GM10248 (cell line): ENCODE measurements around the gene GPATCH4.

Experiments
- CTCF ChIA-PET: fragments of 300-600 bp; sonication (Branson Sonifier 250); formaldehyde crosslinking; extraction: SDS; loops from one replicate; lab custom pipeline; 2021; ENCODE audit warnings: antibody characterized with exemption; lab: Yijun Ruan, JAX
- POLR2A ChIA-PET: fragments of 350-650 bp; sonication (Branson Sonifier 250); formaldehyde crosslinking; extraction: SDS; loops from one replicate; lab custom pipeline; 2020; ENCODE audit warnings: antibody characterized with exemption; lab: Yijun Ruan, JAX
- DNase-seq: peaks from one replicate; pipeline ENCODE4 v3.0.0; 2012; ENCODE audit errors: extremely low spot score
- TF ChIP-seq, protein P1 (sequence below): IDR thresholded peaks from 2 replicates; pipeline ENCODE4 v1.5.1; 2012; ENCODE audit warnings: mild to moderate bottlenecking, low read depth; ENCODE audit errors: extremely low read depth, missing control alignments, control extremely low read depth

GPATCH4 gene

DNA sequence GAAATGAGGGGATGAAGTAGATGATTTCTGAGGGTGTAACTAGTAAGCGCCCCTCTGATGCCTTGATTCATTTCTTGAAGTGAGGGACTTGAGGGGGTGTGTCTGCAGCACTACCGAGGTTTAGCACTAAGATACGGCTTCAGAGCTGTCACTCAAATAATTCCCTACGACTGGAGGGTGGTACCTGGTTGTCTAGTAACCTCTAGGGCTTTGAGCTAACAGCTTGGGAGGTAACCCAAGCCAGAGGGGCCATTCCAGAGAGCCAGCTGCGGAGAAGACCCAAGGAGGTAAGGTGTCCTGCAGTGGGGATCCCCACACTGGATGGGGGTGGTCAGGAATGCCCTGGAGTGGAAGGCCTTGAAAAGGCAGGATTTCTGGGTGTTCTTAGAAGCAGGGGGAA, 21.8 kb downstream of the GPATCH4 start, which contains the start of gene TTC24:
Gene TTC24 (plus strand): TSS at position 252 of the 400 bp plus-strand sequence. CDS start 1,642 bp downstream, outside the sequence.
- ChIA-PET POLR2A (interaction anchor here (0.7 kb wide), 2 partner anchors 142 to 172 kb away, joined by 4 to 5 read pairs; partner anchors contain the start of gene HDGF), CTCF (interaction anchor here (0.8 to 5.2 kb wide), 10 partner anchors 13 to 197 kb away, joined by 3 to 24 read pairs (median 4); no protein-coding TSS in a partner anchor)
- no peak for DNase-seq
- TF ChIP-seq, protein P1, sequence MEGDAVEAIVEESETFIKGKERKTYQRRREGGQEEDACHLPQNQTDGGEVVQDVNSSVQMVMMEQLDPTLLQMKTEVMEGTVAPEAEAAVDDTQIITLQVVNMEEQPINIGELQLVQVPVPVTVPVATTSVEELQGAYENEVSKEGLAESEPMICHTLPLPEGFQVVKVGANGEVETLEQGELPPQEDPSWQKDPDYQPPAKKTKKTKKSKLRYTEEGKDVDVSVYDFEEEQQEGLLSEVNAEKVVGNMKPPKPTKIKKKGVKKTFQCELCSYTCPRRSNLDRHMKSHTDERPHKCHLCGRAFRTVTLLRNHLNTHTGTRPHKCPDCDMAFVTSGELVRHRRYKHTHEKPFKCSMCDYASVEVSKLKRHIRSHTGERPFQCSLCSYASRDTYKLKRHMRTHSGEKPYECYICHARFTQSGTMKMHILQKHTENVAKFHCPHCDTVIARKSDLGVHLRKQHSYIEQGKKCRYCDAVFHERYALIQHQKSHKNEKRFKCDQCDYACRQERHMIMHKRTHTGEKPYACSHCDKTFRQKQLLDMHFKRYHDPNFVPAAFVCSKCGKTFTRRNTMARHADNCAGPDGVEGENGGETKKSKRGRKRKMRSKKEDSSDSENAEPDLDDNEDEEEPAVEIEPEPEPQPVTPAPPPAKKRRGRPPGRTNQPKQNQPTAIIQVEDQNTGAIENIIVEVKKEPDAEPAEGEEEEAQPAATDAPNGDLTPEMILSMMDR = no peak

DNA sequence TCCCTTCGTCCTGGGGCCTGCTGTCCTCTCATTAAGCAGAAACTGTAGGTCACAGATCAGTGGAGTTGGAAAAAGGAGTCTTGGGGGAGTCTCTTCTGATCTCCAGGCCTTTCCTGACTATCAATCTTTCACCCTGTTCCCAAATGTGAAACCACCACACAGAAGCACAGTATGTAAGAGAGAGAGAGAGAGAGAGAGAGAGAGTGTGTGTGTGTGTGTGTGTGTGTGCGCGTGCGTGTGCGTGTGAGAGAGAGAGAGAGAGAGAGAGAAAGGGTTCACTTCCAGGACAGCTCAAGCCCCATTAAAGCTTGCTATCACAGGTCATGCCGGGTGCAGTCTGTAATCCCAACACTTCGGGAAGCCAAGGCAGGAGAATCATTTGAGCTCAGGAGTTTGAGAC, 23.2 kb downstream of the GPATCH4 start:
- ChIA-PET CTCF (interaction anchor here (1.5 to 5.2 kb wide), 3 partner anchors 30 to 53 kb away, joined by 3 to 24 read pairs (median 5); no protein-coding TSS in a partner anchor), POLR2A (no interaction called here)
- TF ChIP-seq, protein P1 = no peak
- no peak for DNase-seq

DNA sequence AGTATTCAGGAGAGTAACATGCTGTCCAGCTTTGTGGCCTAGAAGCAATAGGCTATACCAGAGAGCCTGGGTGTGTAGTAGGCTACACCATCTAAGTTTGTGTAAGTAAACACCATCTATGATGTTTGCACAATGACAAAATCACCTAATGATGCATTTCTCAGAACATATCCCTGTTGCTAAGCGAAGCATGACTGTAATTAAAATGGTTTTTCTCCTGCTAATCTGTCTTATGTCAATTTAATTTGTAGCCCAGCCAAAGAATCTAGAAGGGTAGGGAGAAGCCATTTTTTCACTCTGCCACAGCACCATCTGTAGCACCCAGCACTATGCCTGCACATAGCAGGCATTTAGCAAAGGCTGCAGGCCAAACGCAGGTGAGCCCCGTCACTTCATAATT, 23.7 kb downstream of the GPATCH4 start:
- TF ChIP-seq, protein P1 = no peak
- no peak for DNase-seq
- CTCF ChIA-PET = no interaction called here
- POLR2A ChIA-PET = no interaction called here

DNA sequence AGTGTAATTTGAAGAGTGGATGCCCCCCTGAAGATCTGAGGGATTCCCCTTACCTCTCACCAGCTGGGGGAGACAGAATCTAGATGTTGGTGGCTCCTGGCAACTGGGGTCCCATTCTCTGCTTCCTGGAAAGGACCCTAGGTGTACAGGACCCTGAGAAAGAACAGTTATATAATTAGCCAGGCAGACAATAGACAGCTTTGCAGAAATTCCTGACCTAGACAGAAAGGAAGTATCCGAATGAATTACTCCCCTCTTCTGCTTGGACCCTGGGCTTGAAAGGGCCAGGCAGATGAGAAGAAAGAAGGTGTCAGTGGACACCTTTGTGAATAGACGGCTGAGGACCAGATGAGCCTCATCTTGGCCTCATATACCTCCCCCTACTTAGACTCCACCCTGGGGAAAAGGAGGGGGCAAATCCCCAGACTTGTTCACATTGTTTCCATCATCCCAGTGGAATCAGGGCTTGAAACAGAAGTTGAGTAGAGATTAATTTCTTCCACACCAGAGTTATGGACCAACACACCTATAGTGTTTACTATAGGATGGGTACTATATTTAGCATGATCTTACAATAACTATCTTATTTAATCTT, 27.1 kb downstream of the GPATCH4 start:
- CTCF ChIA-PET = interaction anchor here (1.0 to 1.6 kb wide), 3 partner anchors 23 to 94 kb away, joined by 3 to 4 read pairs (median 4); no protein-coding TSS in a partner anchor
- TF ChIP-seq, protein P1 = no peak
- DNase-seq = no peak
- POLR2A ChIA-PET = interaction anchor here (0.6 to 0.8 kb wide), 2 partner anchors 17 to 53 kb away, joined by 3 to 6 read pairs; partner anchors contain the start of gene NAXE

DNA sequence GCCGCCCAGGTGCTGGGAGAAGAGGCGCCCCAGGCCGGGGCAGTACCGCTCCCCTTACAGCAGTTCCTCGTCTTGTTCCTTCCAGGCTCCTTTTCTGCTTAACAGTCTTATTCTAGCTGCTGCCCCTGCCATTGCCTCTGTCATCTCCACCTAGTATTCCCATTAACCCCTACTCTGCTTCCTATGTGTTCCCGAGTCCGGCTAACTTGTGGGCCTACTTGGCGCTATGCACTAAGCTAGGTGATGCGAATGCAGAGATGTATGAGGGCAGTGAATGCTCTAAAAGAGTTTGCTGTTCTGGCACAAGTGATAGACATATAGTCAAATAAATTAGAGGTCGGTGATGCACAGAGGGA, 28.6 kb downstream of the GPATCH4 start:
- DNase-seq = no peak
- ChIA-PET CTCF (interaction anchor here (1.3 kb wide), 1 partner anchor 36 kb away, joined by 4 read pairs; no protein-coding TSS in a partner anchor), POLR2A (no interaction called here)
- TF ChIP-seq, protein P1 = no peak

DNA sequence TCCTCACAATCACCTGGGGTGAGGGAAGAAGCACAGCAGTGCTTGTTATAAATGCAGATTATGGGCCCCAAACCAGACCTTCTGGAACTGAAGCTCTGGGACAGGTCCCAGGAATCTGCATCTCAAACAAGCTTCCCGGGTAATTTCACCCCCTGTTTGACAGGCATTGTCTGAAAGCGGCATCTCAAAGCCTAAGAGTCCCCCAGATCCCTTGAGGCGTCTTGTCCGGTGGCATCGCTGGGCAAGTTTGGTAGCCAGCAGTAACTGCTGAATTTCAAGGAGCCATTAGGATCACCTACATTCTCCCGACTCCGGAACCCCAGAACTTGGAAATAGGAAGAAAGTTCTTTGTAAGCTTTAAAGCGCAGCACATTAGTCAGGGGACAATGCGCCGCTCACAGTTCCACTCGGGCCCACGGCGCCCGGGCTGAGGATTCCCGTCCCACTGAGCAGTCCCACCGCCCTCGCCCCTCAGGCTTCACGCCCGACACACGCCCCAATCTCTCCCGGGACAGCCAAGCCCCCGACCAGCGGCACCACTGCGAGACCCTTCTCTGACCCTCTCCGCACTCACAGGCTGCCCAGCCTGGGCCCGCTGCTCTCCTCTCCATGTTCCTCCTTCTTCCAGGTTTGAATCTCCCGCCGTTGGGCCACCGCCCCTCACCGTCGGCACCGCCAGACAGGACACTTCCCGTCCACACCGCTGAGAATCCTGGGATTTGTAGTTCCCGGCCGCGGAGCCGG, 29.2 kb downstream of the GPATCH4 start, which contains the start of gene IQGAP3:
Gene IQGAP3 (minus strand): TSS at position 647 of the 744 bp plus-strand sequence. CDS start 36 bp downstream, at position 611.
- DNase-seq = peak; percentile 93
- ChIA-PET POLR2A (no interaction called here), CTCF (interaction anchor here (0.7 to 1.5 kb wide), 6 partner anchors 17 to 92 kb away, joined by 3 to 4 read pairs (median 4); partner anchors contain the start of gene GPATCH4)
- TF ChIP-seq, protein P1 = no peak
